Activated CD4-positive, alpha-beta memory T cell treated with anti-CD3 and anti-CD28 coated beads for 36 hours (primary cell): ENCODE data around the gene EDA2R. TPM values are rescaled to one million over a fixed set of nuclear protein-coding genes. Genes with fewer than 3 reads are reported as not detected.
A peak's percentile ranks its signal among the peaks of the same experiment; 100 is the strongest.

Experiments
- CTCF ChIA-PET: fragments of 350-600 bp; sonication (Branson Sonifier 250); formaldehyde crosslinking; loops from one replicate; lab custom pipeline; 2021; ENCODE audit warnings: antibody characterized with exemption, inconsistent platforms; lab: Charles Lee
- POLR2A ChIA-PET: fragments of 350-600 bp; sonication (Branson Sonifier 250); formaldehyde crosslinking; loops from one replicate; lab custom pipeline; 2021; ENCODE audit warnings: antibody characterized with exemption; lab: Charles Lee
- DNase-seq: peaks from one replicate; pipeline ENCODE4 v3.0.0-alpha.2; 2020
- H3K27ac Mint-ChIP-seq: one replicate; pipeline ENCODE4 v1.8.0; 2021; ENCODE audit warnings: mixed read lengths
- H3K27me3 Mint-ChIP-seq: one replicate; pipeline ENCODE4 v1.8.0; 2021; ENCODE audit warnings: mixed read lengths
- H3K36me3 Mint-ChIP-seq: one replicate; pipeline ENCODE4 v1.8.0; 2021; ENCODE audit warnings: mixed read lengths
- H3K4me1 Mint-ChIP-seq: one replicate; pipeline ENCODE4 v1.8.0; 2021; ENCODE audit warnings: low read depth, mixed read lengths
- H3K4me3 Mint-ChIP-seq: one replicate; pipeline ENCODE4 v1.8.0; 2021; ENCODE audit warnings: mild to moderate bottlenecking, mixed read lengths
- H3K9me3 Mint-ChIP-seq: one replicate; pipeline ENCODE4 v1.8.0; 2021; ENCODE audit warnings: mixed read lengths
- intact Hi-C: fragments of 100-400 bp; cut with micrococcal nuclease; formaldehyde crosslinking; loops from one replicate; pipeline ENCODE4 v1.15.1; 2023
- total RNA-seq, 2 experiments: library from RNA; stranded (reverse); gene quantifications; one replicate each; pipeline ENCODE4 v1.2.3, GENCODE V29; 2021

The EDA2R gene
- 1 to 10 TPM; 1.1 to 1.3 TPM for total RNA-seq

DNA sequence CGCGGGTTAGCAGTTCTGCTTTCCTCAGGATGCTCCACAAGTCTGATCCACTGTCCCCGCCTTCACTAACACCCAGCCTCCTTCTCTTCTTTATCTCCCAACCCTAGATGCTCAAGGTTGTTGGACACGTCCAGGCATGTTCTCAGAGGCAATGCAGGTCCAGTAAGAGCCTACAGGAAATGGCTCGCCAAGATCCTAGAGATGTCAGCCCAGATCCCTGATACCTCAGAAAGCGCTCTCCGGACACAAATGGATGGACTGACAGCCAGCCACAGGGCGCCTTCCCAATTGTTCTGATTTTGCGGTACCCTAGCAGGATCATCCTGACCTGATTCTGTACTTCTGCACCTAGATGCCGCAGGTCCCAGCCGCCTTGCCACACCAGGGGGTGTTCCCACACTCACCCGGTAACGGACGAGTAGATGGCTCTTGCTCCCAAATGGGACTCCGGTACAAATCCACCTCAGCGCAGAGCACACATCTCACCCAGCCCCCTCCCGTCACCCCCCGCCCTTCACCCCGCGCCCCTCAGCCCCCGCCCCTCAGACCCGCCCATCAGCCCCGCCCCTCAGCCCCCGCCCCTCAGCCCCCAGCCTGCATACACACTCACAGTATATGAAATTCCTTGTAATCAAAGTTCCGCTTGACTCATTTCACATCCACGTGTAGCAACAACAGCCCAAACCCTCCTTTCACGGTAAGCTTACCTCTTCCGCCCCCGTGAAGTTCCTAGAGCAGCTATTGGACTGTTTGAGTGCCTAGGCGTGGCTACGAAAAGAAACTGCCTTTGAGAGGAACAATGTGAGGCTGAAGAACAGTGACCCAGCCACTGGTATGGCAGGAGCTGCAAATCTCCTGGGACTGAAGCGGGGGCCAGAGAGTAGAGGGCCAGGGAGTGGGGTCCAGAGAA is at the start of gene EDA2R:
Gene EDA2R (minus strand): TSS at position 488 of the 910 bp plus-strand sequence. CDS start 23,058 bp downstream, outside the sequence.
- H3K4me3 Mint-ChIP-seq, result peak within 1 kb of the TSS; percentile 63

DNA sequence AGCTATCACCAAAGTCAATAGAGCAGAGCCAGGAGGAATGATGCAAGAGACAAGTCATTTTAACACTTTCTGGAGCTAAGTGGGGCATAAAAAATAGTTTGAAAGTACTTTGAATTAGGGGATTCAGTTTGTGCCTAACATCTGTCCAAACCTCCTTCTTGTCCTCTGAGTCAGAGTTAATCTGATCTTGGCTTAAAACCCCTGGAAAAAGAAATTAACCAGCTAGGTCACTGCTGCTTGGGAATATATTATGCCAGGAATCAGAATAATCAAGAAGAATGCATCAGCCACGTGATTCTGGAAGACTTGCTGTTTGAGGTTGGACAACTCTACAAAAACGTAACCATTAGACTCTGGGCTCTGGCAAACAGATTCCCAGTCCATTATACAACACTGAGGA is 45.3 kb upstream of the EDA2R start:
- no peaks in the 10 kb centered on the region for H3K36me3 Mint-ChIP-seq
- ChIA-PET CTCF (no interaction called here), POLR2A (no interaction called here)
- no peaks in the 10 kb centered on the region for H3K4me1 Mint-ChIP-seq
- DNase-seq, result no peak
- no peak overlapping the region for H3K4me3 Mint-ChIP-seq
- intact Hi-C loops, result no loop called here
- H3K27me3 Mint-ChIP-seq, result no peaks in the 10 kb centered on the region
- H3K9me3 Mint-ChIP-seq, result no peaks in the 10 kb centered on the region
- no peak overlapping the region for H3K27ac Mint-ChIP-seq

More for the DNA sequence above, at the start of gene EDA2R:
- H3K27me3 Mint-ChIP-seq, result peaks cover 2% of the 10 kb centered on the region
- POLR2A ChIA-PET, result no interaction called here
- peaks cover 9% of the 10 kb centered on the region for H3K4me1 Mint-ChIP-seq
- intact Hi-C loops, result no loop called here
- H3K9me3 Mint-ChIP-seq, result no peaks in the 10 kb centered on the region
- H3K27ac Mint-ChIP-seq, result no peak within 1 kb of the TSS
- CTCF ChIA-PET, result interaction anchor here (0.5 kb wide), 1 partner anchor 451 kb away, joined by 3 read pairs; no protein-coding TSS in a partner anchor
- no peaks in the 10 kb centered on the region for H3K36me3 Mint-ChIP-seq
- peak; percentile 55 for DNase-seq

GRCh38 chrX:66680451-66680850 is 41.6 kb upstream of the EDA2R start:
- CTCF ChIA-PET, result no interaction called here
- intact Hi-C loops, result no loop called here
- DNase-seq, result no peak
- H3K27ac Mint-ChIP-seq, result no peak overlapping the region
- no peaks in the 10 kb centered on the region for H3K27me3 Mint-ChIP-seq
- H3K4me1 Mint-ChIP-seq, result peaks cover 2% of the 10 kb centered on the region
- no peaks in the 10 kb centered on the region for H3K9me3 Mint-ChIP-seq
- no peaks in the 10 kb centered on the region for H3K36me3 Mint-ChIP-seq
- POLR2A ChIA-PET, result no interaction called here
- H3K4me3 Mint-ChIP-seq, result no peak overlapping the region

- no peaks in the 10 kb centered on the region for H3K9me3 Mint-ChIP-seq
- H3K27me3 Mint-ChIP-seq, result no peaks in the 10 kb centered on the region
- peaks cover 2% of the 10 kb centered on the region for H3K4me1 Mint-ChIP-seq
- CTCF ChIA-PET, result no interaction called here
- POLR2A ChIA-PET, result no interaction called here
- DNase-seq, result no peak
- H3K36me3 Mint-ChIP-seq, result no peaks in the 10 kb centered on the region
- H3K27ac Mint-ChIP-seq, result no peak overlapping the region
- no peak overlapping the region for H3K4me3 Mint-ChIP-seq
- intact Hi-C loops, result no loop called here
These were observed 38.6 kb upstream of the EDA2R start for GRCh38 chrX:66677430-66677829.

- H3K4me3 Mint-ChIP-seq, result no peak overlapping the region
- H3K36me3 Mint-ChIP-seq, result no peaks in the 10 kb centered on the region
- H3K9me3 Mint-ChIP-seq, result no peaks in the 10 kb centered on the region
- peaks cover 2% of the 10 kb centered on the region for H3K4me1 Mint-ChIP-seq
- POLR2A ChIA-PET, result no interaction called here
- H3K27me3 Mint-ChIP-seq, result no peaks in the 10 kb centered on the region
- intact Hi-C loops, result no loop called here
- no peak for DNase-seq
- H3K27ac Mint-ChIP-seq, result no peak overlapping the region
- CTCF ChIA-PET, result no interaction called here
These were observed 38.1 kb upstream of the EDA2R start for GRCh38 chrX:66676990-66677389.

GRCh38 chrX:66676413-66676812 is 37.5 kb upstream of the EDA2R start:
- Mint-ChIP-seq H3K36me3 (no peaks in the 10 kb centered on the region), H3K27ac (no peak overlapping the region), H3K4me3 (no peak overlapping the region), H3K27me3 (no peaks in the 10 kb centered on the region), H3K9me3 (no peaks in the 10 kb centered on the region), H3K4me1 (peaks cover 2% of the 10 kb centered on the region)
- ChIA-PET POLR2A (no interaction called here), CTCF (no interaction called here)
- intact Hi-C loops, result no loop called here
- no peak for DNase-seq

DNA sequence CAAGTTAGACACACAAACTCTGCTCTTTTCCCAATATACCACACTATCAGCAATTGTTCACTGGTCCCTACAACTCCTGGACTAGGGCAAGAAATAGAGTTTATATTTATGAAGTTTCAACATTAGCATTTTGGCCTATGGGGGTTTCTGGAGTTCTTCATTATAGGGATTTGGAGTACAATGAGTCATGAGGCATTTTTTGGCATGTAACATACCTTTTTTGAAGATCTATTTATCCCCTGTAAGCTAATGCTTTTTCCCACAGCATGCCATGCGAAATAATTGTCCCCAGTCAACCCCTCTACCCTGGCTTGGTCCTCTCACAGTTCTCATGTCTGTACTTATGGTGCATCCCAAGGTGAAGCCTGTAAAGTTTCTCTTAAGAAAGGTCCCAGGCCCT is 36.7 kb upstream of the EDA2R start:
- no peak overlapping the region for H3K27ac Mint-ChIP-seq
- ChIA-PET CTCF (no interaction called here), POLR2A (no interaction called here)
- H3K36me3 Mint-ChIP-seq, result no peaks in the 10 kb centered on the region
- no peaks in the 10 kb centered on the region for H3K9me3 Mint-ChIP-seq
- H3K4me1 Mint-ChIP-seq, result peaks cover 2% of the 10 kb centered on the region
- DNase-seq, result no peak
- intact Hi-C loops, result no loop called here
- no peaks in the 10 kb centered on the region for H3K27me3 Mint-ChIP-seq
- H3K4me3 Mint-ChIP-seq, result no peak overlapping the region

- CTCF ChIA-PET, result no interaction called here
- no peak for DNase-seq
- Mint-ChIP-seq H3K27ac (no peak overlapping the region), H3K4me3 (no peak overlapping the region), H3K36me3 (no peaks in the 10 kb centered on the region), H3K27me3 (no peaks in the 10 kb centered on the region), H3K4me1 (peaks cover 2% of the 10 kb centered on the region), H3K9me3 (no peaks in the 10 kb centered on the region)
- intact Hi-C loops, result no loop called here
- POLR2A ChIA-PET, result no interaction called here
These were observed 35.6 kb upstream of the EDA2R start for GRCh38 chrX:66674506-66674905.

GRCh38 chrX:66672106-66672505 is 33.2 kb upstream of the EDA2R start:
- intact Hi-C loops, result no loop called here
- Mint-ChIP-seq H3K27me3 (no peaks in the 10 kb centered on the region), H3K27ac (no peak overlapping the region)

GRCh38 chrX:66654411-66654810 is 15.5 kb upstream of the EDA2R start:
- intact Hi-C loops, result no loop called here
- POLR2A ChIA-PET, result no interaction called here
- CTCF ChIA-PET, result no interaction called here
- Mint-ChIP-seq H3K4me3 (no peak overlapping the region), H3K9me3 (no peaks in the 10 kb centered on the region), H3K27me3 (peaks cover 2% of the 10 kb centered on the region), H3K36me3 (no peaks in the 10 kb centered on the region), H3K27ac (no peak overlapping the region), H3K4me1 (no peaks in the 10 kb centered on the region)
- no peak for DNase-seq

More at GRCh38 chrX:66672106-66672505, 33.2 kb upstream of the EDA2R start:
- H3K4me3 Mint-ChIP-seq, result no peak overlapping the region
- no peaks in the 10 kb centered on the region for H3K36me3 Mint-ChIP-seq
- CTCF ChIA-PET, result no interaction called here
- H3K4me1 Mint-ChIP-seq, result peaks cover 2% of the 10 kb centered on the region
- H3K9me3 Mint-ChIP-seq, result no peaks in the 10 kb centered on the region
- POLR2A ChIA-PET, result no interaction called here
- no peak for DNase-seq

GRCh38 chrX:66635360-66635759 is 3.5 kb downstream of the EDA2R start:
- H3K27ac Mint-ChIP-seq, result no peak overlapping the region
- H3K4me1 Mint-ChIP-seq, result peaks cover 9% of the 10 kb centered on the region
- POLR2A ChIA-PET, result no interaction called here
- peaks cover 2% of the 10 kb centered on the region for H3K27me3 Mint-ChIP-seq
- H3K4me3 Mint-ChIP-seq, result no peak overlapping the region
- no peak for DNase-seq
- CTCF ChIA-PET, result no interaction called here
- intact Hi-C loops, result no loop called here
- no peaks in the 10 kb centered on the region for H3K9me3 Mint-ChIP-seq
- H3K36me3 Mint-ChIP-seq, result no peaks in the 10 kb centered on the region

DNA sequence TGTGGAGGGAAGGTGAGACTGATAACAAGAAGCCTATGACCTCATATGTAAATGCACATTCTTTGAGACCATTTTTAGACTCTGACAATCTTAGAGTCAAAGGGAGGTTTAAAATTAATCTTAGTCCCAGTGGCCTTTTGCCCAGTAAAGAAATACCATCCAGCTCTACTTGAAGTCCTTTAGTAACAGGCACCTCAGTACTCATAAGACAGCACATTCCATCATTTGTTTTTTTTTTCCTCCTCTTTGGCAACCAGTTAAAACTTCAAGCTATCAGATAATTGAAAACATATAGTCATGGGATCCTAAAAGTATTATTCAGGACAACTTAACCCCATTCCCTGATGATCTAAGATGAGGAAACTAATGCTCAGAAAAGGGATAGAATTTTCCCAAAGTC is 4.6 kb downstream of the EDA2R start:
- DNase-seq, result no peak
- intact Hi-C loops, result no loop called here
- Mint-ChIP-seq H3K4me1 (peaks cover 4% of the 10 kb centered on the region), H3K36me3 (no peaks in the 10 kb centered on the region), H3K9me3 (no peaks in the 10 kb centered on the region), H3K4me3 (no peak overlapping the region), H3K27ac (no peak overlapping the region), H3K27me3 (no peaks in the 10 kb centered on the region)
- CTCF ChIA-PET, result no interaction called here
- POLR2A ChIA-PET, result no interaction called here

- H3K36me3 Mint-ChIP-seq, result no peaks in the 10 kb centered on the region
- POLR2A ChIA-PET, result no interaction called here
These were observed 5.3 kb downstream of the EDA2R start for GRCh38 chrX:66633541-66633940.

More at GRCh38 chrX:66633541-66633940, 5.3 kb downstream of the EDA2R start:
- intact Hi-C loops, result no loop called here
- CTCF ChIA-PET, result no interaction called here
- no peaks in the 10 kb centered on the region for H3K9me3 Mint-ChIP-seq
- no peaks in the 10 kb centered on the region for H3K27me3 Mint-ChIP-seq
- no peak overlapping the region for H3K27ac Mint-ChIP-seq
- H3K4me1 Mint-ChIP-seq, result peaks cover under 1% of the 10 kb centered on the region
- H3K4me3 Mint-ChIP-seq, result no peak overlapping the region
- DNase-seq, result no peak
